Endothelial cell (in vitro differentiated cells): Measurements from ENCODE around the gene TRMT6. TPM values are rescaled to one million over a fixed set of nuclear protein-coding genes. Genes with fewer than 3 reads are reported as not detected.

ENCODE experiments used
- DNase-seq: peaks from one replicate; pipeline ENCODE4 v3.0.0; 2021; ENCODE audit warnings: low spot score
- H3K27ac Mint-ChIP-seq: one replicate; pipeline ENCODE4 v1.8.0; 2021; ENCODE audit warnings: mixed read lengths, inconsistent platforms; ENCODE audit not compliant: unreplicated experiment
- H3K27me3 Mint-ChIP-seq: one replicate; pipeline ENCODE4 v1.8.0; 2021; ENCODE audit warnings: mild to moderate bottlenecking, moderate library complexity, mixed read lengths, inconsistent platforms; ENCODE audit not compliant: unreplicated experiment
- H3K36me3 Mint-ChIP-seq: one replicate; pipeline ENCODE4 v1.8.0; 2021; ENCODE audit warnings: mild to moderate bottlenecking, low read depth, mixed read lengths, inconsistent platforms; ENCODE audit not compliant: unreplicated experiment
- H3K4me1 Mint-ChIP-seq: one replicate; pipeline ENCODE4 v1.8.0; 2021; ENCODE audit warnings: mild to moderate bottlenecking, mixed read lengths, inconsistent platforms; ENCODE audit not compliant: unreplicated experiment
- H3K4me3 Mint-ChIP-seq: one replicate; pipeline ENCODE4 v1.8.0; 2021; ENCODE audit warnings: mild to moderate bottlenecking, mixed read lengths, inconsistent platforms; ENCODE audit not compliant: unreplicated experiment
- H3K9me3 Mint-ChIP-seq: one replicate; pipeline ENCODE4 v1.8.0; 2021; ENCODE audit warnings: mixed read lengths, inconsistent platforms; ENCODE audit not compliant: unreplicated experiment
- total RNA-seq: library from RNA; stranded (reverse); fragmentation: NEBNext Ultra II Directional; extraction: Animal tissue kit (Norgen Biotek cat#: 25700); gene quantifications from one replicate; pipeline ENCODE4 v1.2.1, GENCODE V29; 2021; ENCODE audit not compliant: unreplicated experiment
- TF ChIP-seq, protein P1 (sequence below): fragments of 200-600 bp; sonication (generic); IDR thresholded peaks from one replicate; pipeline ENCODE4 v1.5.0; 2021; ENCODE audit warnings: antibody characterized with exemption; ENCODE audit not compliant: unreplicated experiment

TRMT6 gene
- total RNA-seq, 1 donor from 2014 or later, result 11.8 TPM

DNA sequence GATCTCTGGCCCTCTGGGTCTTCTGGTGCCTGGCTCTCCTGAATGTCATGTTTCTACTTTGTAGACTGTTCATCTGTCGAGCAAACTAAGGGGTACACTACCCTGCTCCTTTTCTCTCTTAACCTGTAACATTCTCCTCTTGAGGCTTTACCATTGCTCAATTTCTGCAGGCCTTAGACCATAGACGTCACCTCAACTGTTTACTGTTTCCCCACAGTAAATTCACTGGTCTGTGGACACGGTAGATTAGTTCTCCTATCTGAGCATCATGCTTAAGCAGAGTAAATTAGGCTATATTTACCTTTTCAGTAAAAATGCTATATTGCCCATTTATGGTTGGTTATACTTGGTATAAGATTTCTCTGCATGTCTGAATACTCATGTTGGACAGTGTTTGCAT, 40.6 kb upstream of the TRMT6 start:
- H3K9me3 Mint-ChIP-seq, result no peaks in the 10 kb centered on the region
- no peaks in the 10 kb centered on the region for H3K36me3 Mint-ChIP-seq

GRCh38 chr20:5989539-5989938, 39.2 kb upstream of the TRMT6 start:
- H3K9me3 Mint-ChIP-seq, result no peaks in the 10 kb centered on the region
- no peak overlapping the region for H3K27ac Mint-ChIP-seq
- H3K27me3 Mint-ChIP-seq, result no peaks in the 10 kb centered on the region
- H3K4me1 Mint-ChIP-seq, result no peaks in the 10 kb centered on the region
- no peak for DNase-seq
- H3K4me3 Mint-ChIP-seq, result no peak overlapping the region
- H3K36me3 Mint-ChIP-seq, result no peaks in the 10 kb centered on the region
- TF ChIP-seq, protein P1, sequence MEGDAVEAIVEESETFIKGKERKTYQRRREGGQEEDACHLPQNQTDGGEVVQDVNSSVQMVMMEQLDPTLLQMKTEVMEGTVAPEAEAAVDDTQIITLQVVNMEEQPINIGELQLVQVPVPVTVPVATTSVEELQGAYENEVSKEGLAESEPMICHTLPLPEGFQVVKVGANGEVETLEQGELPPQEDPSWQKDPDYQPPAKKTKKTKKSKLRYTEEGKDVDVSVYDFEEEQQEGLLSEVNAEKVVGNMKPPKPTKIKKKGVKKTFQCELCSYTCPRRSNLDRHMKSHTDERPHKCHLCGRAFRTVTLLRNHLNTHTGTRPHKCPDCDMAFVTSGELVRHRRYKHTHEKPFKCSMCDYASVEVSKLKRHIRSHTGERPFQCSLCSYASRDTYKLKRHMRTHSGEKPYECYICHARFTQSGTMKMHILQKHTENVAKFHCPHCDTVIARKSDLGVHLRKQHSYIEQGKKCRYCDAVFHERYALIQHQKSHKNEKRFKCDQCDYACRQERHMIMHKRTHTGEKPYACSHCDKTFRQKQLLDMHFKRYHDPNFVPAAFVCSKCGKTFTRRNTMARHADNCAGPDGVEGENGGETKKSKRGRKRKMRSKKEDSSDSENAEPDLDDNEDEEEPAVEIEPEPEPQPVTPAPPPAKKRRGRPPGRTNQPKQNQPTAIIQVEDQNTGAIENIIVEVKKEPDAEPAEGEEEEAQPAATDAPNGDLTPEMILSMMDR, result no peak

More for the DNA sequence above, 40.6 kb upstream of the TRMT6 start:
- Mint-ChIP-seq H3K4me1 (no peaks in the 10 kb centered on the region), H3K27me3 (no peaks in the 10 kb centered on the region), H3K27ac (no peak overlapping the region), H3K4me3 (no peak overlapping the region)
- no peak for DNase-seq
- TF ChIP-seq, protein P1, result no peak

DNA sequence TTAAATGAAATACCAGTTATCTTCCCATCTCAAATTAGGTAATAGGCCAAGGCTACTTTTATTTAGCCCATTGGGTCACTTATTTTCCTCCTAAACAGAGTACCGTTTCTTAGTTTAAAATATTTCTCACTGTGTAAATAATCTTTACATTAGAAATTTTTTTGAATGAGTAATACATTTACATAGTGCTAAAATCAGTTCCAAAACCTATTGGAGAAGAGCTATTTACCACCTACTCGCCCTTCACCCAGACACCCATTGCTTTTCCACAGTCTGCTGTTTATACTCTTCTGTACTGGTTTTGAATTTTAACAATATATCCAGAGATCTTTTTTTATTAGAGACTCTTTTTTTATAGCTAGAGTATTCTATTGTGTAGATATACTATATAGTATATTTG, 37.0 kb upstream of the TRMT6 start:
- Mint-ChIP-seq H3K9me3 (no peaks in the 10 kb centered on the region), H3K36me3 (no peaks in the 10 kb centered on the region), H3K4me1 (no peaks in the 10 kb centered on the region), H3K4me3 (no peak overlapping the region), H3K27me3 (no peaks in the 10 kb centered on the region), H3K27ac (no peak overlapping the region)
- DNase-seq, result no peak
- TF ChIP-seq, protein P1, result no peak

- TF ChIP-seq, protein P1, result no peak
- no peaks in the 10 kb centered on the region for H3K4me1 Mint-ChIP-seq
- DNase-seq, result no peak
- no peaks in the 10 kb centered on the region for H3K27me3 Mint-ChIP-seq
- no peak overlapping the region for H3K27ac Mint-ChIP-seq
- no peak overlapping the region for H3K4me3 Mint-ChIP-seq
- peaks cover 5% of the 10 kb centered on the region for H3K36me3 Mint-ChIP-seq
- no peaks in the 10 kb centered on the region for H3K9me3 Mint-ChIP-seq
Observed at GRCh38 chr20:5980720-5981538, 30.6 kb upstream of the TRMT6 start.

DNA sequence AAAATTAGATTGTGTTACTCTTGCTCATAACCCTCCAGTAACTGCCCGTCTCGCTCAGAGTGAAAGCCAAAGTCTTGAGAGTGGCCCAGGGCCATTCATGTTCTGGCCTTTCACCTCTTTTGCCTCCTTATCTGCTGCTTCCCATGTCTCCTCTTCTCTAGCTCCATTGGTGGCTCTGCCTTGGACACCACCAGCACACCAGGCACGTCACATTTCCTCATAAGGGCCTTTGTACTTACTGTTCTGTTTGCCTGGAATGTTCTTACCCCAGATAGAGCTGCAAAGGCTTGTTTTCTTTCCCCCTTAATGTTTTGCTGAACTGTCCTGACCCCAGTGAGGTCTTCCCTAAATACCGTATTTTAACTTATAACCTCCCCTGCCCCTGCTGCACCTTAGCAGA, 29.5 kb upstream of the TRMT6 start:
- TF ChIP-seq, protein P1, result no peak

More for the DNA sequence above, 29.5 kb upstream of the TRMT6 start:
- Mint-ChIP-seq H3K27me3 (no peaks in the 10 kb centered on the region), H3K36me3 (peaks cover 5% of the 10 kb centered on the region), H3K27ac (no peak overlapping the region), H3K4me3 (no peak overlapping the region), H3K4me1 (no peaks in the 10 kb centered on the region), H3K9me3 (no peaks in the 10 kb centered on the region)
- no peak for DNase-seq
